Upper lobe of left lung (tissue), 6 donors: ENCODE measurements around the gene SLC16A8. TPM values are rescaled to one million over a fixed set of nuclear protein-coding genes. Genes with fewer than 3 reads are reported as not detected.
A peak's percentile ranks its signal among the peaks of the same experiment; 100 is the strongest.

ENCODE experiments used
- ATAC-seq, 2 donors: fragments of 200-7000 bp; cut with Tn5 transposase; one replicate each; pipeline ENCODE4 v1.9.1; 2022; ENCODE audit warnings: mild to moderate bottlenecking in 2 of 2, moderate library complexity in 2 of 2; ENCODE audit not compliant: low FRiP score in 2 of 2
- DNase-seq, 2 donors: peaks; one replicate each; pipeline ENCODE4 v3.0.0-alpha.2; 2019 to 2020
- H3K27ac ChIP-seq, 4 donors: fragments of 200-600 bp; sonication (generic); one replicate each; pipeline ENCODE4 v1.5.1; 2016 to 2019
- H3K27me3 ChIP-seq, 4 donors: fragments of 200-600 bp; sonication (generic); one replicate each; pipeline ENCODE4 v1.5.1; 2017 to 2019
- H3K36me3 ChIP-seq, 4 donors: fragments of 200-600 bp; sonication (generic); one replicate each; pipeline ENCODE4 v1.5.1; 2016 to 2019
- H3K4me1 ChIP-seq, 4 donors: fragments of 200-600 bp; sonication (generic); one replicate each; pipeline ENCODE4 v1.5.1; 2018 to 2019
- H3K4me3 ChIP-seq, 4 donors: fragments of 200-600 bp; sonication (generic); one replicate each; pipeline ENCODE4 v1.5.1; 2017 to 2019; ENCODE audit warnings: mild to moderate bottlenecking in 2 of 4, moderate library complexity in 1 of 4
- H3K9me3 ChIP-seq, 4 donors: fragments of 200-600 bp; sonication (generic); one replicate each; pipeline ENCODE4 v1.5.1; 2018 to 2019
- CTCF ChIP-seq, 6 experiments: fragments of 450-650 bp in 4 of 6; fragments of 200-600 bp in 2 of 6; sonication (generic) in 2 of 6; IDR thresholded peaks; one replicate each; pipeline ENCODE4 v1.5.1; 2016 to 2019; ENCODE audit warnings: antibody characterized with exemption in 6 of 6
- EP300 ChIP-seq, 4 donors: sonication (generic); formaldehyde crosslinking; IDR thresholded peaks; one replicate each; pipeline ENCODE4 v1.5.1; 2017; ENCODE audit warnings: antibody characterized with exemption in 4 of 4, control low read depth in 2 of 4
- POLR2A ChIP-seq, 4 donors: fragments of 450-650 bp; IDR thresholded peaks; one replicate each; pipeline ENCODE4 v1.5.1; 2016 to 2017; ENCODE audit warnings: antibody characterized with exemption in 4 of 4, mild to moderate bottlenecking in 2 of 4
- POLR2AphosphoS5 ChIP-seq, 2 donors: sonication (generic); formaldehyde crosslinking; IDR thresholded peaks; one replicate each; pipeline ENCODE4 v1.5.1; 2017; ENCODE audit warnings: antibody characterized with exemption in 2 of 2
- WGBS, 2 donors: methylation state at CpG; one replicate each; pipeline ENCODE4 v1.1.5; 2017 to 2018; 5-methylcytosine and 5-hydroxymethylcytosine counted together
- total RNA-seq, 6 donors: library from RNA; depleted of rRNA in 4 of 6; stranded (reverse); fragments of >200 nt in 4 of 6; gene quantifications; one replicate each; pipeline versions ENCODE4 v1.1.0 to v1.2.1, GENCODE V29; 2016 to 2021
- donor health status: DM: no; HTN: no; CAD: no; lungs with moderate emphysema.
- donor health status: DM: no; HTN: yes; CAD: no; lungs with severe emphysema.

SLC16A8 gene, protein sequence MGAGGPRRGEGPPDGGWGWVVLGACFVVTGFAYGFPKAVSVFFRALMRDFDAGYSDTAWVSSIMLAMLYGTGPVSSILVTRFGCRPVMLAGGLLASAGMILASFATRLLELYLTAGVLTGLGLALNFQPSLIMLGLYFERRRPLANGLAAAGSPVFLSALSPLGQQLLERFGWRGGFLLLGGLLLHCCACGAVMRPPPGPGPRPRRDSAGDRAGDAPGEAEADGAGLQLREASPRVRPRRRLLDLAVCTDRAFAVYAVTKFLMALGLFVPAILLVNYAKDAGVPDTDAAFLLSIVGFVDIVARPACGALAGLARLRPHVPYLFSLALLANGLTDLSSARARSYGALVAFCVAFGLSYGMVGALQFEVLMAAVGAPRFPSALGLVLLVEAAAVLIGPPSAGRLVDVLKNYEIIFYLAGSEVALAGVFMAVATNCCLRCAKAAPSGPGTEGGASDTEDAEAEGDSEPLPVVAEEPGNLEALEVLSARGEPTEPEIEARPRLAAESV
- 1 to 10 TPM in 1 of 6 donors, under 1 TPM in 3, not detected in 2; 0.26 to 6.3 (median 0.73) TPM for total RNA-seq

DNA sequence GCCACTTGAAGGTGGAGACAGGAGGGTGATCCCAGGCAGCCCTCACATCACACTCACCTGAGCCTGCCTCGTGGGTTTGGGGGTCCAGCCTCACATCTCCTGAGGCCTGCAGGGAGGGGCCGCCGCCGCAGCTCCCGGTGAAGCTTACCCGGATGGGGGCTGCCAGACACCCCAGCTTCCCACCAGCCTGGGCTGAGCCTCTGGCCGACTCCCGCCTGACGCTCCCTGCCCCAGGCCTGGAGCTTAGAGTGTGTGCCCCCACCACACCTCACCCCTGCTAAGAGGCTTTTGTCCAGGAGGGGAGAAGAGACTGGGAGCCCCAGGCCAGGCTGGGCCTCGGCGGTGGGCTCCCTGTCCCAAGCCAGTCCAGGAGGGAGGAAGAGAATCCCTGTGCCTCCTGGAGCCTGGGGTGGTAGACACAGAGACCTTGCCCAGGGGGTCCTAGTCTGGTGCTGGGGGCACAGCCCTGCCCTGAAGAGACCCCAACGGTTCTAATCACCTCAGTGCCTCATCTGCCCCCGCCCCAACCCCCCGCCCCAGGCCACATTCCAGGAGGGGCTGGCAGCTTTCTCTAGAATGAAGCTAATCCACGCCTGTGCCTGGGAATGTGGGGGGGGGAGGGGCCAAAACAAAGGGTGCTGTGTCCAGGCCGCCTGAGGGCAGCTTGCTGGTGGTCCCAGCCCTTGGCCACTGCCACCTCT lies at the start of gene SLC16A8:
SLC16A8 (minus strand) TSS at position 254 of the 701 bp plus-strand sequence. CDS start 1,311 bp downstream, outside the sequence.
- H3K4me3 ChIP-seq, result no peak within 1 kb of the TSS
- no peak for ATAC-seq
- peaks cover 28 to 35% (median 30%) of the 10 kb centered on the region in 4 donors for H3K4me1 ChIP-seq
- H3K27ac ChIP-seq, result no peak within 1 kb of the TSS
- WGBS, 2 donors, result 80 to 94% methylated on average over 3 to 13 of the region's 16 CpGs
- H3K27me3 ChIP-seq, result peaks cover 0 to 28% (median 16%) of the 10 kb centered on the region in 4 donors
- H3K36me3 ChIP-seq, result no peaks in the 10 kb centered on the region
- no peak for TF ChIP-seq POLR2AphosphoS5 (IDR thresholded peaks at IDR 0.05)
- TF ChIP-seq CTCF (IDR thresholded peaks at IDR 0.05), result no peak
- TF ChIP-seq EP300 (IDR thresholded peaks at IDR 0.05), result no peak
- no peak for TF ChIP-seq POLR2A (IDR thresholded peaks at IDR 0.05)
- peak in 1 of 2 donors; percentile 80 for DNase-seq
- H3K9me3 ChIP-seq, result no peaks in the 10 kb centered on the region

- TF ChIP-seq EP300 (IDR thresholded peaks at IDR 0.05), result no peak
- no peak for TF ChIP-seq CTCF (IDR thresholded peaks at IDR 0.05)
- no peak for TF ChIP-seq POLR2AphosphoS5 (IDR thresholded peaks at IDR 0.05)
- no peak for TF ChIP-seq POLR2A (IDR thresholded peaks at IDR 0.05)
- Histone ChIP-seq H3K36me3 (peaks cover 2 to 41% (median 22%) of the 10 kb centered on the region in 4 donors), H3K4me1 (no peaks in the 10 kb centered on the region), H3K27ac (no peak overlapping the region), H3K4me3 (no peak overlapping the region), H3K27me3 (no peaks in the 10 kb centered on the region), H3K9me3 (no peaks in the 10 kb centered on the region)
- ATAC-seq, result no peak
- no peak for DNase-seq
- 100% methylated on average over 4 of the region's 4 CpGs; no CpG with 5 or more reads in 1 of the 2 donors for WGBS, 2 donors
Observed at GRCh38 chr22:38133331-38133730, 49.3 kb upstream of the SLC16A8 start.

- Histone ChIP-seq H3K4me3 (no peak overlapping the region), H3K9me3 (no peaks in the 10 kb centered on the region), H3K36me3 (peaks cover 2 to 41% (median 23%) of the 10 kb centered on the region in 4 donors), H3K4me1 (no peaks in the 10 kb centered on the region), H3K27ac (no peak overlapping the region), H3K27me3 (no peaks in the 10 kb centered on the region)
- ATAC-seq (no peak), DNase-seq (peak in 1 of 2 donors; percentile 82)
- 94 to 97% methylated on average over 6 to 28 of the region's 28 CpGs for WGBS, 2 donors
- TF ChIP-seq POLR2A (IDR thresholded peaks at IDR 0.05) (no peak), EP300 (IDR thresholded peaks at IDR 0.05) (no peak), CTCF (IDR thresholded peaks at IDR 0.05) (no peak), POLR2AphosphoS5 (IDR thresholded peaks at IDR 0.05) (no peak)
Observed at GRCh38 chr22:38132794-38133193, 48.8 kb upstream of the SLC16A8 start.

- WGBS, 2 donors, result 84 to 88% methylated on average over 6 to 7 of the region's 7 CpGs
- Histone ChIP-seq H3K27me3 (no peaks in the 10 kb centered on the region), H3K4me1 (no peaks in the 10 kb centered on the region), H3K27ac (peak overlapping the region in 1 of 4 donors; percentile 15), H3K9me3 (no peaks in the 10 kb centered on the region), H3K36me3 (peaks cover 2 to 38% (median 26%) of the 10 kb centered on the region in 4 donors), H3K4me3 (no peak overlapping the region)
- ATAC-seq (no peak), DNase-seq (no peak)
- TF ChIP-seq POLR2AphosphoS5 (IDR thresholded peaks at IDR 0.05), result no peak
- no peak for TF ChIP-seq CTCF (IDR thresholded peaks at IDR 0.05)
- TF ChIP-seq EP300 (IDR thresholded peaks at IDR 0.05), result no peak
- no peak for TF ChIP-seq POLR2A (IDR thresholded peaks at IDR 0.05)
Observed at GRCh38 chr22:38132136-38132535, 48.2 kb upstream of the SLC16A8 start.
